Activated CD4-positive, alpha-beta T cell treated with anti-CD3 and anti-CD28 coated beads for 4 hours (primary cell): ENCODE results near the gene DCAF12.

Source experiments
- DNase-seq, 2 donors: peaks; one replicate each; pipeline ENCODE4 v3.0.0-alpha.2; 2020

Gene DCAF12

DNA sequence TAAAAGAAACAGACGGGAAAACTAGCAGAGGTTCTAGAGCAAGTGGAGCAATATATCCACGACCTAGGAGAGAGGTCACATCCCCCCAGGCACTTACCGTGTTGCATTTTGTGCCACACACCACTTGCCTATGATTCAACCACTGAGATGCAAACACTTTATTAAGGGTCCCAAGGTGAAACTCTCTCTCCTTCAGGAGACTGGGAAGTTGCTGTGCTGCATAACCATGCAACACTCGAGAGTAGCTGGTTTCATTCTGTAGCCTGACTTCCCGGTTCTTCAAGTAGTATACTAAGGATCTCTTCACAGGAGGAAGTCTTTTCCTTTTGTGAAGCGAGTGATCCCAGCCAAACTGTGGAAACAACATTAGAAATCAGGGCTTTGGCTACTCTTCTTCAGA is 1.6 kb downstream of the DCAF12 start:
- DNase-seq, result no peak

GRCh38 chr9:34124099-34124498 is 2.4 kb downstream of the DCAF12 start:
- DNase-seq, result peak in 1 of 2 donors; percentile 6

DNA sequence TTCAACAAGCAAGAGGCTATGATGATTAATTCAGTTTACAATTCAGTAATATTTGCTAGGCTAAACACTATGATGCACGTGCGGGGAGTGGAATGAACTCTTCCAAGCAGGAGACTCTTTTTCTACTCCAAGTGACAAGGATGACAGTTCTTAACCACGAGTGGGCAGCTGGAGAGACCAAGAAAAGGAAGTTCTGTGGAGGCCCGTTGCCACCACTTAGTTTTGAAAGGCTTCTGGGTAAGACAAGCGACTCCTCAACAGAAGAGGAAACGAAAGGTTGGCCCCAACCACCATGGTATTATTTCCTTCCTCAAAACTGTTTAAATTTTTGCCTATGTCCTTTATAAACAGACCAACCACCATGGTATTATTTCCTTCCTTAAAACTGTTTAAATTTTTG is 2.8 kb downstream of the DCAF12 start:
- peak; percentile 10 to 11 for DNase-seq

DNA sequence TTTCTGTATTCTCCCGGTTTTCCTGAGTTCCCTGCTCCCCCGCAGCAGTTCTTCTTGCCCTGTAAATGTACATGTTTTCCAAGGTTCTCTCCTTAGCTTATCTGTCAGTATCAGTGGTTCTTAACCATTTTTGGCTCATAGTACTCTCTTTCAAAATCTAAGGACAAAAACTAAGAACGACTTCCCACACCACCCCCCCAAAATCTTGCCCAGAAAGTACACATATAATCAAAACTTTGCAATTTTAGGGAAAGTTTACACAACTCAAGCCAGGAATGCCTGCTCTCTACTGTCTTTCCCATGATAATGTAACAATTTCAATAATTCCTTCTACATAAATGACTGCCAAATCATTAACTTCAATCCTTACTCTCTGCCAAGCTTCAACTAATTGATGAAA is 4.5 kb downstream of the DCAF12 start:
- no peak for DNase-seq

GRCh38 chr9:34119713-34120112 is 6.8 kb downstream of the DCAF12 start:
- no peak for DNase-seq

- no peak for DNase-seq
Measured at GRCh38 chr9:34114436-34114835, 12.1 kb downstream of the DCAF12 start.

GRCh38 chr9:34106110-34106509 is 20.4 kb downstream of the DCAF12 start:
- DNase-seq, result no peak

GRCh38 chr9:34102796-34103195 is 23.7 kb downstream of the DCAF12 start:
- DNase-seq, result no peak

GRCh38 chr9:34098307-34098706 is 28.2 kb downstream of the DCAF12 start:
- no peak for DNase-seq

DNA sequence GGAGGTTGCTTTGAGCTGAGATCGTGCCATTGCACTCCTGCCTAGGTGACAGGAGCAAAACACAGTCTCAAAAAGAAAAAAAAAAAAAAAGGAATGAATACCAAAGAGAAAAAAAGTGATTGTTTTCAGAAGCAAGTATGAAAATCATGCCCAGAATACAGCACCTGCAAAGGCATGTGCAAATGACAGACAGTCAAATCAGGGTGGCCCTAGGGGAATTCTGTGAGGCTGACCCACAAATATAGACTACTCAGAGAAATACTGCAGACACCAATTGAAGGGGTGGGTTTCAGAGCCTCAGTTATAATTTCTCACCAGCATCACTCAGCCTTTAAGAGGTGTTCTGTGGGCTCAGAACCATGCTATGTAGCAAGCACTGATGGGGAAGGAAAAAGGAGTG is 28.6 kb downstream of the DCAF12 start:
- no peak for DNase-seq

DNA sequence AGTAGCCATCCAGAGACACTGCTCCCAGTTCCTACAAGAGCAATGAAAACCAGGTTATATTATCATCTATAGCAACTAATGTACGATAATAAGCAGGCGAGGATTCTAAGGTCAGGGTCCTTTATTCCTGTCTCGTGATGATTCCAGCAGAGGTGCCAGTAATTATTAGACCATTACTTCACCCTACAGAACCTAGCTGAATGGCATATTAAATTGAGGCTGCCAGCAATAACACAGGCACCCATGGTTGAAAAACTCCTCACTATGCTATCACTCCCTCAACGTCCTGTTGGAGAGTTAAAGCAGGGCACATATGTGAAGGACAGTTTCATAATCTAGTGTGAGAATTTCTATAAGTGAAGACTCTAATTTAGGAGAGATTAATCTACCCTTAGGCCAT is 29.7 kb downstream of the DCAF12 start:
- no peak for DNase-seq

DNA sequence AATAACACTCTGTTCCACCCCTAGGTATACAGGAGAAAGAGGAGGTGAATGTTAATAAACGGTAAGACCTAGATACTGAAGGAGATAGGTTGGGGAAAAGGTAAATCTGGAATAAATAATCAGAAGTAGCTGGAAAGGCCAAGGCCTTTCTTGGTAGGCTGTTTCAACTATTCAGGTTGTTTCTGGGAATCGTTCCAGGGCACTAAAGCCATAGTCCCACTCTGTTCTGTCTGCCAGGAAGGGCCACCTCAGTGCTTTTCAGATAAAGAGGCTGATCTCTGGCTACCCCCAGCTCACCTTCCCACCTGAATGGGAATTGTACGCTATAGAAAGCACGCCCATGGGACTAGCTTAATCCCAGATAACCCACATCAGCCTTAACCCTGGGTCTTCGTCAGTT is 32.9 kb downstream of the DCAF12 start:
- no peak for DNase-seq

GRCh38 chr9:34089311-34089710 is 37.2 kb downstream of the DCAF12 start:
- DNase-seq, result no peak

DNA sequence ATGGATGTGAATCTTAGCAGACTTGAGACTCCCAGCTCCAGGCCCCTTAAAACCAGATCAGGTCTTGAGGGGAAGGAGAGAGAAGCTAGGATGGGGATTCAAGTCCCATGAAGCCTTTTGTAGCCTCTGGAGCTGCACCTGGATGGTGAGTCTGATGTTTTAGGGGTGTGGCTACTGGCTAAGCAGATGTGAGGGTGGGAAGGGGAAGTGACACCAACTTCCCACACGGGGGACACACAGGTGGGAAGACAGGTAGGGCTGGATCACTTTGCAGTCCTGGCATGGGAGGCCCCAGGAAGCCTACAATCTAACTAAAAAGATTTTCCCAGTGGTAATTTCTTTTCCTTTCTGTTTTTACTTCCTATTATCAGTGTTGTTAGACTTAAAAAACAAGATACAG is 39.1 kb downstream of the DCAF12 start:
- no peak for DNase-seq

- no peak for DNase-seq
Measured at GRCh38 chr9:34086864-34087263, 39.6 kb downstream of the DCAF12 start.

DNA sequence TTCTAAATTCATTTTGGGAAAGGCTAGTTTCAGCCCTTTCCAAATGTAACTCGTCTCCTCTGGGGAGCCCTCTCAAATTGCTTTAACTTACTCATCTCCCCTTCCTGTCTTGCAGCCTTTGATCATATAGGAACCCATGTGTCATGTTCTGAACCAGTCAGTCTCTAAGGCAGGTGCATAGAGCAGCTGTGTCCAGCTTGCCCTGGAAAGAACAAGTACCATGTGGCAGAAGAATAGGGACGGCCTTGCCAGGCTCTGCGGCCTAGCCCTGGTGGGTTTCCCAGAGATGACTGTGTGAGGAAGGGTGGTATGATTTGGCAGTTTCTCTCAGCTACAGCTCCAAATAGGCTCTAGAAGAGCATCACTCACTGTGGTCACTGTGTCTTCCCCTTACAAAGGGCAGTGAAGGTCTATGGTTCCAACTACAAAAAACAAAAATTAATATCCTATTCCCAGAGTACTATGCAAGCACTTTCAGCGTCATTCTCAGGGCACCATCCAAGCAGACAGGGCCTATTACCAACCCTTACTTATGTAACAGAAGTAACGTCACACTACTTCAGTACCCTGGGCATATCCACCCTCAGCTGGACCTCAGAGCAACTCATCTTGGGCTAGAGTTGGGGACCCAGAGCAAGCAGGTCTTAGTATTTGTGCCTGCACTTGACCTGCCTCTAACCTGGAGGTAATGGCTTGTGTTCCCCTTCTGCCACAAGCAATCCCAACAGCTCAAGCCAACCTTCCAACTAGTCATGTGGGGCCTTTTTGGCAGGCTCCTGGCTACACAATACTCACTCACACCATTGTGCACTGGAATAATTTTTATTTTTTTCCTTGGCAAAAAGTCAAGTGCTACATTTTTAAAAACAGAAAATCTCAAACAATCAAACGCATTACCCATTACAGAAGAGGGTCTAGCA is 40.7 kb downstream of the DCAF12 start:
- no peak for DNase-seq

DNA sequence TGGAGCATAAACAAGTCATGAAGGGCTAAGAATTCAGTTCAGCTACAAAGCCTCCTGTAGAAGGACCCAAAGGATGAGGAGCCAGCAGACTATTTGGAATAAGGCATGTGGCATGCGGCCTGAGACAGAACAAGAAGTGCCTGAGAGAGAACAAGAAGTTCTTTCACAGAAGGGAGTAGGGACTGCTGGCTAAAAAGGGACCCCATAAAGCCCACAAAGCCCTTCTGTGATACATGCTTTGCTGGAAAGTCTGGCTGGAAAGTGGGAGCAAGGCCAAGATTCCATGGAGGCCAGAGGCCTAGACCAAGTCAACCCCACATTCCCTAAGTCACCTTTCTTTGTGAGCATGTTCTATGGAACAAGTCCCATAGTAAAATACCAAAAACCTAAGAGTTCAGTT is 41.9 kb downstream of the DCAF12 start:
- no peak for DNase-seq

DNA sequence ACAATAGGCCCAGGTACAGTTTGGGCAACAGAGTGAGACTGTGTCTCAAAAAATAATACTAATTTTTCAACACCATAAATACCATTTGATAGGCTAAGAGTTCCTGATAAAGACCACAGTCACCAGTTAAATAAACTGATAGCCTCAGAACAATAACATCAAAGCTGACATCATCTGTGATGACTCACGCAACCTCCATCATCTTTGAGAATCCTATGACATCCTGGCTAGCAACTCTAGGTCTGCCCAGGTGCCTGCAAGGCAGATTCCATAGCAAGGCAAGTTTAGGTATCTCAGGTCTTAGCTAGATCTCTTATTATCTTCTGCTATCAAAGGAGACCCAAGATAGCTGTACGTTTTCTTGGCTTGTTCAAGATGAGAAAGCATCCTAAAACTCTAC is 47.3 kb downstream of the DCAF12 start:
- DNase-seq, result no peak

DNA sequence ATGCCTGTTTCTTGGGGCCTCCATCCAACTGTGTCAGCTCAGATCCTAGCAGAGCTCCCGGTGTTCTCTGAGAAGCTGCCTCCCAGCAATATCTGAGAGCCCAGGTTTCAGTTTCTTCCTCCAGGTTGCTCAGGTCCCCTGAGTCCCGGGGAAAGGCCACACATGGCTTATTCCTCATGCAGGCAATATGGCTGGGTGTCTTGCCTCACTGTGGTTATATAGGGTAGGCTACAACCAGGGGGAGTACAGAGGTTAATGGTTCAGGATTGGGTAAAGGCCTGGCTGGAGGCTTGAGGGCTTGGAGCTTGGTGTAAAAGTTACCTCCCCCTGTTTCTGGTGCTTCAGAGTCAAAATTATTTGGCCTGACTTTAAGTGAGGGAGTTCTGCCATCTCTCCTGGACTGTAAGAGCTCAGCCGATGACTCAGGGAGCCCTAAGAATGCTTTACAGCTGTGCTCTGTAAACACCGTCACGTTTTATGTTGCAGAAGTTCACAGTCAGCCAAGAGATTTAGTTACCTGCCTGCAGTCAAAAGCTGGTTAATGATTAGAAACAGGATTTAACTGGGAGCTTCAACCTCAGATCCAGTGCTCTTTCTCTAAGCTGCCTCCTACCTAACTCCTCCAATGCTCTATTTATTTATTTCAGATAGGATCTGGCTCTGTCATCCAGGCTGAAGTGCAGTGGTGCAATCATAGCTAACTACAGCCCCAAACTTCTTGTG is 53.5 kb downstream of the DCAF12 start:
- no peak for DNase-seq

DNA sequence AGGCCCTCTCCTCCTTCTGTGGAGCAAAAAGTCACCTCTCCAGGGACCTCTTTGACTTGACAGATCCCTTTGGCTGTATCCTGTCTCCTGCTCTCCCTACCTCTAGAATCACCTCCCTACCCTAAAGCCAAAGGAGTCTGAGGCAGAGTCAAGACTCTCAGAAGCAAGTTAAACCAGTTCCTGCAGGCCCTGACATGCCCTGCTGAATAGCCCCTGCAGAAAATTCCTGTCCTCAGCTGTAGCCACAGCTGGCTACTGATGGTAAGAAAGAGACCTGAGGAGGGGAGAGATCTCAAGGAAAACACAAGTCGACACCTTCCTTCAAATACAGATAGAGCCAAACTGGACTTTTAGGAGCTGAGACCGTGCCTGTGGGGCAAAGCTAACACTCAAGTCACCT is 54.1 kb downstream of the DCAF12 start:
- no peak for DNase-seq

DNA sequence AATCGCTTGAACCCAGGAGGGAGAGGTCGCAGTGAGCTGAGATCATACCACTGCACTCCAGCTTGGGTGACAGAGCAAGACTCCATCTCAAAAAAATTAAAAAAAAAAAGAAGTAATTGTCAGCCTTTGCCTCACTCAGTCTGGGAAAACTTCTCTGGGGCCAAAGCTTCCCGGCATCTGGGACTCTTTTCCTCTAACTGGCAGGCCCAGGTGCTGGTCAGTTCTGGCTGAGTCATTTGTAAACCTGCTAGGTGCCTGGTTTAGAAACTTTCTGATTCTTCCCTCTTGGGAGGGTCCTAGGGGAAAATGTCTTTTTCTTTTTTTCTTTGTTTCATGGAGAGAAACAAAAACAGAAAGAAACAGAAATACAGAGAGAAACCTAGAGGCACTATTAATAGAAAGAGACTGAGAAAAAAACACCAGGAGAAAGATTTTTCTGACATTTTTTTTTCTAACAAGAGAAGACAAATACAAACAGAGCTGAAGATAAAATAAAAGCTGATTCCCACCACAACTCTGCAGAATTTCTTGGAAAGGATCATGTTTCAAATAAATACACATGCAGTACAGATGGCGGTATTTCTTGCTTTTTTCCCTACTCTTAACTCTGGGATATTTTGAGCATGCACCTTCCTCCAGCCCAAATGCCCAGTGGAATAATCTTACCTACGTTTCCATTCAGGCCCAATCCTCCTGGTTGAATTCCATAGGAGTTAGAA is 55.7 kb downstream of the DCAF12 start:
- no peak for DNase-seq

- no peak for DNase-seq
Measured at GRCh38 chr9:34069831-34070230, 56.7 kb downstream of the DCAF12 start.

DNA sequence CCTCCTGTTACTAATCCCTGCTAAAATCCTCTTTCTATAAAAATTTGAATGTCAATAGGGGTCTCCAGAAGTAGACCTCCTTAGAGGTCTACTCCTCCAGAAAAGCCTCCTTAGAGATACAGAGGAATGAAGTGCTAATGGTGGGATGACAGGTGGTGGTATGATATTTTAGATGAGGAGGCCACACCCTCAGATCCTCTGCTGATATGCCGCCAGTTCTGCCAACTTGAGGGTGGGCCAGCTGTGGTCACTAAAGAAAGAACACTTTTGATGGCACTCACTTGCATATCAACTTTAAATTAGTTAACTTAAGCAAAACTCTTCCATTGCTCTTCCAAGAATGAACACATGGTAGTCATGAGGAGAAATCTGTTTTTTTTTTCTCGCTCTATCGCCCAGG is 61.0 kb downstream of the DCAF12 start:
- DNase-seq, result no peak

DNA sequence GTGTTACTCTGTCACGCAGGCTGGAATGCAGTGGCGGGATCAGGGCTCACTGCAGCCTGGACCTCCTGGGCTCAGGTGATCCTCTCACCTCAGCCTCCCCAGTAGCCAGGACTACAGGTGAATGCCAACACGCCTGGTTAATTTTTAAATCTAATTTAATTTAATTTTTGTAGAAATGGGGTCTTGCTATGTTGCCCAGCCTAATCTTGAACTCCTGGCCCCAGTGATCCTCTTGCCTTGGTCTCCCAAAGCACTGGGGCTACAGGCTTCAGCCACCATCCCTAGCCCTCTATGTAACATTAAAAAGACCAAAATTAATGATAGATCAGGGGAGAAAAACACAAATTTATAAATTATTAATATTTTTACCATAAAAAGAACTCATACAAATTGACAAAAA is 66.5 kb downstream of the DCAF12 start:
- DNase-seq, result no peak
